ENCODE data around the gene ATP13A4.

- TF ChIP-seq CTCF (optimal IDR thresholded peaks at IDR 0.05 in 1 of 3, IDR thresholded peaks at IDR 0.05 in 1 of 3, conservative IDR thresholded peaks at IDR 0.05 in 1 of 3; ENCODE audit: extremely low read depth in 1 of 3, insufficient read depth in 2 of 3, low read length in 3 of 3): no peak
- TF ChIP-seq EZH2 (IDR thresholded peaks at IDR 0.05; ENCODE audit: low read length): no peak
These were observed 97.2 kb downstream of the ATP13A4 start for GRCh38 chr3:193457526-193457925.

Data from keratinocyte (primary cell).